KMS-11 (cell line): Measurements from ENCODE around the gene MPV17L.
"Not testable (repeated sequence)": the region's sequence is repeated elsewhere in the genome, so short reads cannot be mapped to it uniquely, and the experiment has no call there.

Experiments
- H2AFZ ChIP-seq: fragments of 200-600 bp; sonication (generic); 2 replicates; pipeline ENCODE4 v1.6.1; 2016; ENCODE audit warnings: antibody characterized with exemption, mixed run types, low read depth
- H3K27ac ChIP-seq: fragments of 200-600 bp; sonication (generic); 2 replicates; pipeline ENCODE4 v1.6.1; 2016; ENCODE audit warnings: mild to moderate bottlenecking, mixed run types
- H3K27me3 ChIP-seq: fragments of 200-600 bp; sonication (generic); 2 replicates; pipeline ENCODE4 v1.6.1; 2017; ENCODE audit warnings: mild to moderate bottlenecking, low read depth, mixed run types, moderate library complexity; ENCODE audit not compliant: insufficient read depth
- H3K36me3 ChIP-seq: fragments of 200-600 bp; sonication (generic); 2 replicates; pipeline ENCODE4 v1.6.1; 2017; ENCODE audit warnings: mild to moderate bottlenecking, mixed run types; ENCODE audit not compliant: insufficient read depth
- H3K4me1 ChIP-seq: fragments of 200-600 bp; sonication (generic); 2 replicates; pipeline ENCODE4 v1.6.1; 2016; ENCODE audit warnings: mild to moderate bottlenecking, low read depth, mixed run types; ENCODE audit not compliant: poor library complexity, severe bottlenecking
- H3K4me2 ChIP-seq: fragments of 200-600 bp; sonication (generic); 2 replicates; pipeline ENCODE4 v1.7.0; 2016; ENCODE audit warnings: mild to moderate bottlenecking, mixed run types
- H3K4me3 ChIP-seq: fragments of 200-600 bp; sonication (generic); IDR thresholded peaks from 2 replicates; pipeline ENCODE4 v1.6.1; 2017; ENCODE audit warnings: low read depth, low read length, mixed read lengths; ENCODE audit not compliant: insufficient read depth
- H3K79me2 ChIP-seq: fragments of 200-600 bp; sonication (generic); 2 replicates; pipeline ENCODE4 v1.6.1; 2016; ENCODE audit warnings: low read depth, mixed run types; ENCODE audit not compliant: insufficient read depth
- H3K9ac ChIP-seq: fragments of 200-600 bp; sonication (generic); 2 replicates; pipeline ENCODE4 v1.6.1; 2016; ENCODE audit warnings: mild to moderate bottlenecking, mixed run types
- H4K20me1 ChIP-seq: fragments of 200-600 bp; sonication (generic); 2 replicates; pipeline ENCODE4 v1.6.1; 2016; ENCODE audit warnings: mild to moderate bottlenecking, mixed run types; ENCODE audit not compliant: insufficient read depth
- TF ChIP-seq, protein P1 (sequence below): fragments of 200-600 bp; sonication (generic); conservative IDR thresholded peaks from 2 replicates; pipeline ENCODE4 v1.6.1; 2017; ENCODE audit warnings: low read depth, mild to moderate bottlenecking, antibody characterized with exemption, low read length, moderate library complexity, mixed read lengths

MPV17L gene

DNA sequence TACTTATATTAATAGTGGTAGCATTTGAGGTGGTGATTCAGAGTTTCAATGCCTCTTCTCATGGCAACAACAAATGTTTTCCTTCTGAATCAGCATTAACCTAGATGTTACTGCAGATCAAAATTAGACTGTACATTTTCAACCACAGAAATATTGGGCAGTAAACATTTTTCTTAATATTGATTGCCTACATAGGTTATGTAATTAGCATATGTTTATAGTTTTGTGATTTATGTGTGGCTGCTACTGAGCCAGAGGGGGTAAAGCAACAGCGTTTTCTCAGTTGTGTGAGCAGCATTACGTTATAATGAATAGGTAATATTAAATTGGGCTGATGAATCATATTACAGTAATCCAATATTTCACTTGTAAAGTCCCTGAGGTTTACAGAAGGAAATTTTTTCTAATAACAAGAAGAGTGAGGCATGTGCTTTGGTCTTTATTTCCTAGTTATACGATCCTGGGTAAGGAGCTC lies 20.0 kb downstream of the MPV17L start:
- no peaks in the 10 kb centered on the region for H3K27me3 ChIP-seq
- TF ChIP-seq, protein P1, sequence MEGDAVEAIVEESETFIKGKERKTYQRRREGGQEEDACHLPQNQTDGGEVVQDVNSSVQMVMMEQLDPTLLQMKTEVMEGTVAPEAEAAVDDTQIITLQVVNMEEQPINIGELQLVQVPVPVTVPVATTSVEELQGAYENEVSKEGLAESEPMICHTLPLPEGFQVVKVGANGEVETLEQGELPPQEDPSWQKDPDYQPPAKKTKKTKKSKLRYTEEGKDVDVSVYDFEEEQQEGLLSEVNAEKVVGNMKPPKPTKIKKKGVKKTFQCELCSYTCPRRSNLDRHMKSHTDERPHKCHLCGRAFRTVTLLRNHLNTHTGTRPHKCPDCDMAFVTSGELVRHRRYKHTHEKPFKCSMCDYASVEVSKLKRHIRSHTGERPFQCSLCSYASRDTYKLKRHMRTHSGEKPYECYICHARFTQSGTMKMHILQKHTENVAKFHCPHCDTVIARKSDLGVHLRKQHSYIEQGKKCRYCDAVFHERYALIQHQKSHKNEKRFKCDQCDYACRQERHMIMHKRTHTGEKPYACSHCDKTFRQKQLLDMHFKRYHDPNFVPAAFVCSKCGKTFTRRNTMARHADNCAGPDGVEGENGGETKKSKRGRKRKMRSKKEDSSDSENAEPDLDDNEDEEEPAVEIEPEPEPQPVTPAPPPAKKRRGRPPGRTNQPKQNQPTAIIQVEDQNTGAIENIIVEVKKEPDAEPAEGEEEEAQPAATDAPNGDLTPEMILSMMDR = no peak
- no peaks in the 10 kb centered on the region for H3K4me1 ChIP-seq
- H3K79me2 ChIP-seq = no peaks in the 10 kb centered on the region
- no peak overlapping the region for H2AFZ ChIP-seq
- H3K27ac ChIP-seq = no peak overlapping the region
- H3K9ac ChIP-seq = no peak overlapping the region
- H4K20me1 ChIP-seq = no peaks in the 10 kb centered on the region
- no peaks in the 10 kb centered on the region for H3K36me3 ChIP-seq
- H3K4me2 ChIP-seq = no peak overlapping the region
- H3K4me3 ChIP-seq = no peak overlapping the region

DNA sequence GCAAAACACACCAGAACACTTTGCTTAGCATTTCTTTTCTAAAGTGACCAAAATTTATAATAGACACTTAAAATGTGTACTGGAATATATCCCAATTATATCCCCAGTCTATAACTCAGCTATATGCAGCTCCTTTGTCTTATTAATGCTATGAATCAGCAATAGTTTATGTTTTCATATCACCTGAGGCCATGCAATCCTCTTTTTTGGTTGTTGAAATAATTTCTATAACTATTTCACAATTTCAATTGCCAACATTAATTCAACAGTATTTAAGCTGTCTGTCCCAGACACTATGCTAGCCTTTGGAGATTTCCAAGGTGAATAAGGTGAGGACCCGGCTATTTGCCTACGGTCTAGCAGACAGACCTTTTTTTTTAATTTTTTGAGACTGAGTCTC lies 21.6 kb downstream of the MPV17L start:
- Histone ChIP-seq H3K79me2 (no peaks in the 10 kb centered on the region), H4K20me1 (no peaks in the 10 kb centered on the region), H3K36me3 (no peaks in the 10 kb centered on the region), H3K27me3 (no peaks in the 10 kb centered on the region), H3K27ac (no peak overlapping the region), H3K9ac (no peak overlapping the region), H3K4me2 (no peak overlapping the region), H3K4me3 (no peak overlapping the region), H2AFZ (no peak overlapping the region), H3K4me1 (no peaks in the 10 kb centered on the region)
- TF ChIP-seq, protein P1 = no peak

DNA sequence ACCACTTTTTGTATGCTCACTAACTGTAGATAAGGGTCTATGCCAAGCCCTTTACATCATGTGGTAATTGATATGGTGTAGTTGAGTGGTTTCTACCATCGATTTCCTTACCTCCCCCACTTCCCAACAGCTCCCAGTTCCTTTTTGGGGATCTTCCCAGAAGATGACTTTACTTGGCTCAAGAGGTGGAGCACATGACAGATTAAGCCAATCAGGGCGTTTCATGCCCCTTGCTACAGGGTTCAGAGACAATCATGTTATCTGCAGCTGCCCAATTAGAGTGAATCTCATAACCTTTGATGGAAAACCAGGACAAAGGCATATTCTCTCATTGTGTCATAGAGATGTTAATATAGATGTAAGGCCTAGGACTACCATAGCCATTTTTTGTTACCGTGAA lies 22.7 kb downstream of the MPV17L start:
- no peak overlapping the region for H3K9ac ChIP-seq
- no peaks in the 10 kb centered on the region for H3K4me1 ChIP-seq
- TF ChIP-seq, protein P1 = no peak
- H3K36me3 ChIP-seq = no peaks in the 10 kb centered on the region
- no peaks in the 10 kb centered on the region for H4K20me1 ChIP-seq
- H2AFZ ChIP-seq = no peak overlapping the region
- no peak overlapping the region for H3K4me2 ChIP-seq
- H3K27ac ChIP-seq = no peak overlapping the region
- H3K79me2 ChIP-seq = no peaks in the 10 kb centered on the region
- no peaks in the 10 kb centered on the region for H3K27me3 ChIP-seq
- H3K4me3 ChIP-seq = no peak overlapping the region

DNA sequence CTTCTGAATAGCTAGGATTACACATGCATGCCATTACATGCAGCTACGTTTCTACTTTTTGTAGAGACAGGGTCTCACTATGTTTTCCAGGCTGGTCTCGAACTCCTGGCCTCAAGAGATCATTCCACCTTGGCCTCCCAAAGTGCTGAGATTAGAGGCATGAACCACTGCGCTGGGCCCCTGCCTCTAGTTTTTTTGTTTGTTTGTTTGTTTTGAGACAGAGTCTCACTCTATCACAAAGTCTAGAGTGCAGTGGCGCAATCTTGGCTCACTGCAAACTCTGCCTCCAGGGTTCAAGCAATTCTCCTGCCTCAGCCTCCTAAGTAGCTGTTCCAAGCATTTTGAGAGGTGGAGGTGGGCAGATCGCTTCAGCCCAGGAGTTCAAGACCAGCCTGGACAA lies 26.1 kb downstream of the MPV17L start:
- not testable (repeated sequence) for H3K27me3 ChIP-seq, H3K9ac ChIP-seq, H4K20me1 ChIP-seq, H2AFZ ChIP-seq, H3K4me2 ChIP-seq, H3K36me3 ChIP-seq, H3K79me2 ChIP-seq, H3K27ac ChIP-seq, H3K4me3 ChIP-seq, H3K4me1 ChIP-seq

DNA sequence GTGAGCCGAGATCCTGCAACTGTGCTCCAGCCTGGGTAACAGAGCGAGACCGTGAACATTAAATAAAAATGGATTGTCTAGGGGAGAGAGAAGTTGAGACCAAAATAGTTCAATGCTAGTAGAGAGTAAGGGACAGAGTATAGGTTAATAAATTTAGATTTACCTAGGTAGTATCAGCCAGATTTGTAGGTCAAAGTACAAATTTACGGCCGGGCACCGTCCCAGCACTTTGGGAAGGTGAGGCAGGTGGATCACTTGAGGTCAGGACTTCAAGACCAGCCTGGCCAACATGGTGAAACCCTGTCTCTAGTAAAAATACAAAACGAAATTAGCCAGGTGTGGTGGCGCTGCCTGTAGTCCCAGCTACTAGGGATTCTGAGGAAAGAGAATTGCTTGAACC lies 26.7 kb downstream of the MPV17L start:
- TF ChIP-seq, protein P1 = no peak
- no peak overlapping the region for H2AFZ ChIP-seq
- no peaks in the 10 kb centered on the region for H3K36me3 ChIP-seq

More for the DNA sequence above, 26.7 kb downstream of the MPV17L start:
- Histone ChIP-seq H3K79me2 (no peaks in the 10 kb centered on the region), H3K4me1 (no peaks in the 10 kb centered on the region), H3K4me3 (no peak overlapping the region), H4K20me1 (no peaks in the 10 kb centered on the region), H3K9ac (no peak overlapping the region), H3K4me2 (no peak overlapping the region), H3K27me3 (no peaks in the 10 kb centered on the region), H3K27ac (no peak overlapping the region)
